ENCODE results near the gene SLC16A13. TPM values are rescaled to one million over a fixed set of nuclear protein-coding genes. Genes with fewer than 3 reads are reported as not detected.

The SLC16A13 gene
- polyA plus RNA-seq, 1 experiment, result 2.8 TPM

DNA sequence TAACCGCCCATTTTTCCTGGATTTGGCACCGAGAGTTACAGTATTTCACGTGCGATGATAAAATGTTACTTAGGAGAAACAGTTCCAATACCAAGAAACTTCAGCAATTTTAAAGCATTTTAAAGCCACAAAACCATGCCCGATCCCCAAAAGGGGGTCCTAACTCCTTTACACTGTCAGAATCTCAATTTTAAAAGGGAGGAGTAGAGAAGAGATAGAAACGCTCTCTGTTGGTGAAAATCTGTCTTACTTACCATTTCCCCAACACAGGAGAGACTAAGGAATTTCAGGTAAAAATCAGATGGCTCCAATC, 23.9 kb upstream of the SLC16A13 start:
- POLR2A ChIA-PET, result no interaction called here
- no peak for DNase-seq (ENCODE audit: low read depth)
- Histone ChIP-seq H3K36me3 (ENCODE audit: control insufficient read depth, insufficient read depth, low read length) (peaks cover 6% of the 10 kb centered on the region), H3K27me3 (ENCODE audit: control insufficient read depth, insufficient read depth, low read length) (no peaks in the 10 kb centered on the region), H3K4me3 (ENCODE audit: low read depth, low read length) (peak overlapping the region; percentile 99)
- CTCF ChIA-PET, result interaction anchor here (0.7 to 1.0 kb wide), 4 partner anchors 11 to 97 kb away, joined by 3 to 5 read pairs (median 3); no protein-coding TSS in a partner anchor
- TF ChIP-seq, protein P1, sequence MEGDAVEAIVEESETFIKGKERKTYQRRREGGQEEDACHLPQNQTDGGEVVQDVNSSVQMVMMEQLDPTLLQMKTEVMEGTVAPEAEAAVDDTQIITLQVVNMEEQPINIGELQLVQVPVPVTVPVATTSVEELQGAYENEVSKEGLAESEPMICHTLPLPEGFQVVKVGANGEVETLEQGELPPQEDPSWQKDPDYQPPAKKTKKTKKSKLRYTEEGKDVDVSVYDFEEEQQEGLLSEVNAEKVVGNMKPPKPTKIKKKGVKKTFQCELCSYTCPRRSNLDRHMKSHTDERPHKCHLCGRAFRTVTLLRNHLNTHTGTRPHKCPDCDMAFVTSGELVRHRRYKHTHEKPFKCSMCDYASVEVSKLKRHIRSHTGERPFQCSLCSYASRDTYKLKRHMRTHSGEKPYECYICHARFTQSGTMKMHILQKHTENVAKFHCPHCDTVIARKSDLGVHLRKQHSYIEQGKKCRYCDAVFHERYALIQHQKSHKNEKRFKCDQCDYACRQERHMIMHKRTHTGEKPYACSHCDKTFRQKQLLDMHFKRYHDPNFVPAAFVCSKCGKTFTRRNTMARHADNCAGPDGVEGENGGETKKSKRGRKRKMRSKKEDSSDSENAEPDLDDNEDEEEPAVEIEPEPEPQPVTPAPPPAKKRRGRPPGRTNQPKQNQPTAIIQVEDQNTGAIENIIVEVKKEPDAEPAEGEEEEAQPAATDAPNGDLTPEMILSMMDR (IDR thresholded peaks at IDR 0.05; ENCODE audit: insufficient read depth, low read depth, low read length), result no peak

DNA sequence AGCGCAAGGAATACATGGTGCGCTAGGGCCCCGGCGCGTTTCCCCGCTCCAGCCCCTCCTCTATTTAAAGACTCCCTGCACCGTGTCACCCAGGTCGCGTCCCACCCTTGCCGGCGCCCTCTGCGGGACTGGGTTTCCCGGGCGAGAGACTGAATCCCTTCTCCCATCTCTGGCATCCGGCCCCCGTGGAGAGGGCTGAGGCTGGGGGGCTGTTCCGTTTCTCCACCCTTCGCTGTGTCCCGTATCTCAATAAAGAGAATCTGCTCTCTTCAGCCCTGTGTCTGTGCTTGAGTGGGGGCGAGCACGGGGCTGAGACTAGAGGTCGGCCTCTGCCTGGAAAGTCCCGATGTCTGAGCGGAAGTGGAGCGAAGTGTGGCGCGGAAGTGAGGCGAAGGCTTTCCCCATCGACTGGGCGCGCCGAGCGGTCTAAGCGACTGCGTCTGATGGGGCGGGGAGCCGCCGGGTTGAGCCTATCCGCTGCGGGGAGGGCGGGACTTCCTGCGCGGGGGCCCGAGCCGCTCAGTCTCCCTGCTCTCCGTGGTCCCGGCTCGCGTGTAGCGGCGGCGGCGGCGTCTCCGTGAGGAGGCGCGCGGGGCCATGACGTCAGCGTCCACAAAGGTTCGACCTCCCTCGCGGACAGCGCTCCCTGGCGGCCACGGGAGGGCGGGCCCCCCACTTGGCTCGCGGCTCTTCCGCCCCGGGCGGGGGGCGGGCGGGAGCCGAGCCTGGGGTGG, 21.4 kb upstream of the SLC16A13 start:
- no peaks in the 10 kb centered on the region for H3K27me3 ChIP-seq (ENCODE audit: control insufficient read depth, insufficient read depth, low read length)
- ChIA-PET CTCF (interaction anchor here (0.6 kb wide), 1 partner anchor 122 kb away, joined by 3 read pairs; no protein-coding TSS in a partner anchor), POLR2A (interaction anchor here (0.6 kb wide), 1 partner anchor 88 kb away, joined by 4 read pairs; no protein-coding TSS in a partner anchor)
- TF ChIP-seq, protein P1 (IDR thresholded peaks at IDR 0.05; ENCODE audit: insufficient read depth, low read depth, low read length), result peak; percentile 61
- peak; percentile 78 for DNase-seq (ENCODE audit: low read depth)
- H3K36me3 ChIP-seq (ENCODE audit: control insufficient read depth, insufficient read depth, low read length), result peaks cover 8% of the 10 kb centered on the region
- peak overlapping the region; percentile 99 for H3K4me3 ChIP-seq (ENCODE audit: low read depth, low read length)

DNA sequence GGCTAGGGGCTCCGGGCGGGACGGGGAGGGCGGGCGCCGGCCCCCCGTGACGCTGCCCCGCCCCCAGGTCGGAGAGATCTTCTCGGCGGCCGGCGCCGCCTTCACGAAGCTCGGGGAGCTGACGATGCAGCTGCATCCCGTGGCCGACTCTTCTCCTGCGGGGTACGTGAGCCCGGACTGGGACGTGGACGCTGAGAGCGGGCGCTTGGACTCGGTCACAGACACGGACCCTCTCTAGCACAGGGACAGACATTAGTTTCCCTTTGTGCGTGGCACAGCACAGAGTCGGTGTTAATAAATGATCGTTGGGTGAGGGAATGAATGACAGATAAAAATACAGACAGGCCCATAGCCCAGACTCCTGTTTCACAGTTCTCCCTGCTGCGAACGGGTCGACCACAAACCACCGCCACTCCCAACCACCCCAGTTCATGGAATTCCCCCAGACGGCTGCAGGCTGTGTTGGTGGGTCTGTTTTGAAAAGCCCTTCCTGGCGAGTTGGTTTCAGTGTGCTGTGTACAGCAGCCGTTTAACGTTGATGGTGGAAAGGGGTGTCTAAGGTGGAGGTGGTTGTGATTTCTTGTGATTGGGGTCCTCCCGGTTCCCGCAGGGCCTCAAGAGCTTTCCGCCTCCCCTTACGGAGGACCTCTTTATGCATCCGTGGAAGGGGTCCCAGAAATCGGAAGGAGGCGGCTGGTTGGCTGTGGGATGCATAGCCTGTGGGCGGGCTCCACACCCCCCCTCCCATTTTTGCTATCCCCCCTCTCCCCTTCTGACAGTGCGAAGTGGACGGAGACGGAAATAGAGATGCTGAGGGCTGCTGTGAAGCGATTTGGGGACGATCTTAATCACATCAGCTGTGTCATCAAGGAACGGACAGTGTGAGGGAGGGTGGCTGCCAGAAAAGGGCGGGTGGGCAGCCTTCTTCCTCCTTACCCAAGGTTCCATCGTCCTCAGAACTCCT, 20.5 kb upstream of the SLC16A13 start:
- Histone ChIP-seq H3K27me3 (ENCODE audit: control insufficient read depth, insufficient read depth, low read length) (no peaks in the 10 kb centered on the region), H3K4me3 (ENCODE audit: low read depth, low read length) (peak overlapping the region; percentile 99), H3K36me3 (ENCODE audit: control insufficient read depth, insufficient read depth, low read length) (peaks cover 6% of the 10 kb centered on the region)
- TF ChIP-seq, protein P1 (IDR thresholded peaks at IDR 0.05; ENCODE audit: insufficient read depth, low read depth, low read length), result no peak
- DNase-seq (ENCODE audit: low read depth), result no peak
- ChIA-PET POLR2A (interaction anchor here (0.6 kb wide), 1 partner anchor 88 kb away, joined by 4 read pairs; no protein-coding TSS in a partner anchor), CTCF (interaction anchor here (0.6 to 2.3 kb wide), 5 partner anchors 101 to 957 kb away, joined by 3 to 8 read pairs (median 3); no protein-coding TSS in a partner anchor)

DNA sequence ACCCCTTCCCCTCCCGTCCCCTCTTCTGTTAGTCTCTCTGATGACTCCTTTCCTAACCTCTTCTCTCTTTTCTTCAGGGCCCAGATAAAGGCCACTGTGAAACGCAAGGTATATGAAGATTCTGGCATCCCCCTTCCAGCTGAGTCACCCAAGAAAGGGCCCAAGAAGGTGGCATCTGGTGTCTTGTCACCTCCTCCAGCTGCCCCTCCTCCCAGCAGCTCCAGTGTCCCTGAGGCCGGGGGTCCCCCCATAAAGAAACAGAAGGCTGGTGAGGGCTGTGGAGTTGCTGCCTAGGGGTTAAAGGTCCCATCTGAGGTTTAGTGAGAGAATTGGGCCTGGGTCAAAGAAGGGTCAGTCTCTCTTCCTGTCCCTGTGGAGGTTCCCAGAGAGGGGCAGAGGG, 19.4 kb upstream of the SLC16A13 start:
- Histone ChIP-seq H3K4me3 (ENCODE audit: low read depth, low read length) (no peak overlapping the region), H3K27me3 (ENCODE audit: control insufficient read depth, insufficient read depth, low read length) (no peaks in the 10 kb centered on the region), H3K36me3 (ENCODE audit: control insufficient read depth, insufficient read depth, low read length) (peaks cover 6% of the 10 kb centered on the region)
- POLR2A ChIA-PET, result no interaction called here
- TF ChIP-seq, protein P1 (IDR thresholded peaks at IDR 0.05; ENCODE audit: insufficient read depth, low read depth, low read length), result no peak
- DNase-seq (ENCODE audit: low read depth), result no peak
- CTCF ChIA-PET, result interaction anchor here (0.7 to 2.3 kb wide), 4 partner anchors 102 to 265 kb away, joined by 3 to 8 read pairs (median 5); no protein-coding TSS in a partner anchor
